ENCODE measurements around the gene ATG2B.

The ATG2B gene

GRCh38 chr14:96380735-96381134 is 17.6 kb upstream of the ATG2B start:
- Histone ChIP-seq H3K9ac (ENCODE audit: low read length in 5 of 5) (no peak overlapping the region), H3K4me3 (ENCODE audit: low read depth in 1 of 5, low read length in 5 of 5) (no peak overlapping the region), H3K4me1 (ENCODE audit: control insufficient read depth in 5 of 5, insufficient read depth in 5 of 5, low read length in 5 of 5) (no peaks in the 10 kb centered on the region), H3K27me3 (ENCODE audit: control insufficient read depth in 5 of 5, insufficient read depth in 4 of 5, low read length in 5 of 5) (no peaks in the 10 kb centered on the region), H3K36me3 (ENCODE audit: control insufficient read depth in 5 of 5, insufficient read depth in 5 of 5, low read length in 5 of 5) (peaks cover 10 to 21% (median 13%) of the 10 kb centered on the region in 5 donors), H3K27ac (ENCODE audit: low read depth, low read length) (no peak overlapping the region), H3K9me3 (ENCODE audit: control insufficient read depth in 5 of 5, low read length in 5 of 5) (no peaks in the 10 kb centered on the region)

GRCh38 chr14:96376093-96376492 is 13.0 kb upstream of the ATG2B start:
- H3K4me1 ChIP-seq (ENCODE audit: control insufficient read depth in 5 of 5, insufficient read depth in 5 of 5, low read length in 5 of 5), result no peaks in the 10 kb centered on the region
- no peak overlapping the region for H3K27ac ChIP-seq (ENCODE audit: low read depth, low read length)
- H3K36me3 ChIP-seq (ENCODE audit: control insufficient read depth in 5 of 5, insufficient read depth in 5 of 5, low read length in 5 of 5), result peaks cover 0 to 2% (median 0%) of the 10 kb centered on the region in 5 donors
- no peaks in the 10 kb centered on the region for H3K9me3 ChIP-seq (ENCODE audit: control insufficient read depth in 5 of 5, low read length in 5 of 5)
- H3K9ac ChIP-seq (ENCODE audit: low read length in 5 of 5), result no peak overlapping the region
- no peaks in the 10 kb centered on the region for H3K27me3 ChIP-seq (ENCODE audit: control insufficient read depth in 5 of 5, insufficient read depth in 4 of 5, low read length in 5 of 5)
- no peak overlapping the region for H3K4me3 ChIP-seq (ENCODE audit: low read depth in 1 of 5, low read length in 5 of 5)

GRCh38 chr14:96373538-96373937 is 10.4 kb upstream of the ATG2B start:
- Histone ChIP-seq H3K27ac (ENCODE audit: low read depth, low read length) (no peak overlapping the region), H3K9ac (ENCODE audit: low read length in 5 of 5) (no peak overlapping the region), H3K9me3 (ENCODE audit: control insufficient read depth in 5 of 5, low read length in 5 of 5) (no peaks in the 10 kb centered on the region), H3K4me1 (ENCODE audit: control insufficient read depth in 5 of 5, insufficient read depth in 5 of 5, low read length in 5 of 5) (no peaks in the 10 kb centered on the region), H3K4me3 (ENCODE audit: low read depth in 1 of 5, low read length in 5 of 5) (no peak overlapping the region), H3K36me3 (ENCODE audit: control insufficient read depth in 5 of 5, insufficient read depth in 5 of 5, low read length in 5 of 5) (peaks cover 0 to 2% (median 0%) of the 10 kb centered on the region in 5 donors), H3K27me3 (ENCODE audit: control insufficient read depth in 5 of 5, insufficient read depth in 4 of 5, low read length in 5 of 5) (no peaks in the 10 kb centered on the region)

- Histone ChIP-seq H3K4me3 (ENCODE audit: low read depth in 1 of 5, low read length in 5 of 5) (no peak overlapping the region), H3K4me1 (ENCODE audit: control insufficient read depth in 5 of 5, insufficient read depth in 5 of 5, low read length in 5 of 5) (no peaks in the 10 kb centered on the region), H3K36me3 (ENCODE audit: control insufficient read depth in 5 of 5, insufficient read depth in 5 of 5, low read length in 5 of 5) (peaks cover 0 to 2% (median 0%) of the 10 kb centered on the region in 5 donors), H3K9ac (ENCODE audit: low read length in 5 of 5) (no peak overlapping the region), H3K9me3 (ENCODE audit: control insufficient read depth in 5 of 5, low read length in 5 of 5) (no peaks in the 10 kb centered on the region), H3K27me3 (ENCODE audit: control insufficient read depth in 5 of 5, insufficient read depth in 4 of 5, low read length in 5 of 5) (no peaks in the 10 kb centered on the region), H3K27ac (ENCODE audit: low read depth, low read length) (no peak overlapping the region)
Observed at GRCh38 chr14:96370528-96370927, 7.4 kb upstream of the ATG2B start.

GRCh38 chr14:96368534-96368933 is 5.4 kb upstream of the ATG2B start:
- Histone ChIP-seq H3K9me3 (ENCODE audit: control insufficient read depth in 5 of 5, low read length in 5 of 5) (no peaks in the 10 kb centered on the region), H3K4me1 (ENCODE audit: control insufficient read depth in 5 of 5, insufficient read depth in 5 of 5, low read length in 5 of 5) (peaks cover 0 to 16% (median 13%) of the 10 kb centered on the region in 5 donors), H3K9ac (ENCODE audit: low read length in 5 of 5) (no peak overlapping the region), H3K27ac (ENCODE audit: low read depth, low read length) (no peak overlapping the region), H3K4me3 (ENCODE audit: low read depth in 1 of 5, low read length in 5 of 5) (no peak overlapping the region), H3K27me3 (ENCODE audit: control insufficient read depth in 5 of 5, insufficient read depth in 4 of 5, low read length in 5 of 5) (no peaks in the 10 kb centered on the region), H3K36me3 (ENCODE audit: control insufficient read depth in 5 of 5, insufficient read depth in 5 of 5, low read length in 5 of 5) (no peaks in the 10 kb centered on the region)

- Histone ChIP-seq H3K4me3 (ENCODE audit: low read depth in 1 of 5, low read length in 5 of 5) (peak overlapping the region in 1 of 5 donors; percentile 97), H3K27ac (ENCODE audit: low read depth, low read length) (no peak overlapping the region), H3K27me3 (ENCODE audit: control insufficient read depth in 5 of 5, insufficient read depth in 4 of 5, low read length in 5 of 5) (no peaks in the 10 kb centered on the region), H3K36me3 (ENCODE audit: control insufficient read depth in 5 of 5, insufficient read depth in 5 of 5, low read length in 5 of 5) (no peaks in the 10 kb centered on the region), H3K9me3 (ENCODE audit: control insufficient read depth in 5 of 5, low read length in 5 of 5) (no peaks in the 10 kb centered on the region), H3K9ac (ENCODE audit: low read length in 5 of 5) (no peak overlapping the region), H3K4me1 (ENCODE audit: control insufficient read depth in 5 of 5, insufficient read depth in 5 of 5, low read length in 5 of 5) (peaks cover 5 to 39% (median 29%) of the 10 kb centered on the region in 5 donors)
Observed at GRCh38 chr14:96364962-96365361, 1.8 kb upstream of the ATG2B start.

GRCh38 chr14:96363751-96364336 is 703 bp upstream of the ATG2B start:
- H3K4me1 ChIP-seq (ENCODE audit: control insufficient read depth in 5 of 5, insufficient read depth in 5 of 5, low read length in 5 of 5), result peaks cover 5 to 39% (median 29%) of the 10 kb centered on the region in 5 donors
- peak overlapping the region; percentile 49 to 88 (median 84) for H3K9ac ChIP-seq (ENCODE audit: low read length in 5 of 5)
- H3K4me3 ChIP-seq (ENCODE audit: low read depth in 1 of 5, low read length in 5 of 5), result peak overlapping the region; percentile 86 to 97 (median 95)
- no peaks in the 10 kb centered on the region for H3K36me3 ChIP-seq (ENCODE audit: control insufficient read depth in 5 of 5, insufficient read depth in 5 of 5, low read length in 5 of 5)
- no peaks in the 10 kb centered on the region for H3K9me3 ChIP-seq (ENCODE audit: control insufficient read depth in 5 of 5, low read length in 5 of 5)
- no peaks in the 10 kb centered on the region for H3K27me3 ChIP-seq (ENCODE audit: control insufficient read depth in 5 of 5, insufficient read depth in 4 of 5, low read length in 5 of 5)
- peak overlapping the region; percentile 82 for H3K27ac ChIP-seq (ENCODE audit: low read depth, low read length)

GRCh38 chr14:96362071-96362964 is 823 bp downstream of the ATG2B start:
- no peaks in the 10 kb centered on the region for H3K9me3 ChIP-seq (ENCODE audit: control insufficient read depth in 5 of 5, low read length in 5 of 5)
- H3K27ac ChIP-seq (ENCODE audit: low read depth, low read length), result peak overlapping the region; percentile 82
- no peaks in the 10 kb centered on the region for H3K27me3 ChIP-seq (ENCODE audit: control insufficient read depth in 5 of 5, insufficient read depth in 4 of 5, low read length in 5 of 5)
- peak overlapping the region; percentile 91 to 97 (median 96) for H3K4me3 ChIP-seq (ENCODE audit: low read depth in 1 of 5, low read length in 5 of 5)
- H3K4me1 ChIP-seq (ENCODE audit: control insufficient read depth in 5 of 5, insufficient read depth in 5 of 5, low read length in 5 of 5), result peaks cover 5 to 39% (median 29%) of the 10 kb centered on the region in 5 donors
- no peaks in the 10 kb centered on the region for H3K36me3 ChIP-seq (ENCODE audit: control insufficient read depth in 5 of 5, insufficient read depth in 5 of 5, low read length in 5 of 5)
- peak overlapping the region; percentile 89 to 99 (median 96) for H3K9ac ChIP-seq (ENCODE audit: low read length in 5 of 5)

- Histone ChIP-seq H3K27me3 (ENCODE audit: control insufficient read depth in 5 of 5, insufficient read depth in 4 of 5, low read length in 5 of 5) (no peaks in the 10 kb centered on the region), H3K4me3 (ENCODE audit: low read depth in 1 of 5, low read length in 5 of 5) (no peak overlapping the region), H3K36me3 (ENCODE audit: control insufficient read depth in 5 of 5, insufficient read depth in 5 of 5, low read length in 5 of 5) (no peaks in the 10 kb centered on the region), H3K9ac (ENCODE audit: low read length in 5 of 5) (no peak overlapping the region), H3K4me1 (ENCODE audit: control insufficient read depth in 5 of 5, insufficient read depth in 5 of 5, low read length in 5 of 5) (peaks cover 5 to 37% (median 29%) of the 10 kb centered on the region in 5 donors), H3K9me3 (ENCODE audit: control insufficient read depth in 5 of 5, low read length in 5 of 5) (no peaks in the 10 kb centered on the region), H3K27ac (ENCODE audit: low read depth, low read length) (no peak overlapping the region)
Observed at GRCh38 chr14:96359959-96360358, 3.2 kb downstream of the ATG2B start.

- H3K4me1 ChIP-seq (ENCODE audit: control insufficient read depth in 5 of 5, insufficient read depth in 5 of 5, low read length in 5 of 5), result peaks cover 3 to 16% (median 12%) of the 10 kb centered on the region in 5 donors
- no peak overlapping the region for H3K9ac ChIP-seq (ENCODE audit: low read length in 5 of 5)
- H3K27me3 ChIP-seq (ENCODE audit: control insufficient read depth in 5 of 5, insufficient read depth in 4 of 5, low read length in 5 of 5), result no peaks in the 10 kb centered on the region
- no peak overlapping the region for H3K27ac ChIP-seq (ENCODE audit: low read depth, low read length)
- H3K4me3 ChIP-seq (ENCODE audit: low read depth in 1 of 5, low read length in 5 of 5), result no peak overlapping the region
- H3K36me3 ChIP-seq (ENCODE audit: control insufficient read depth in 5 of 5, insufficient read depth in 5 of 5, low read length in 5 of 5), result peaks cover 0 to 4% (median 0%) of the 10 kb centered on the region in 5 donors
- no peaks in the 10 kb centered on the region for H3K9me3 ChIP-seq (ENCODE audit: control insufficient read depth in 5 of 5, low read length in 5 of 5)
Observed at GRCh38 chr14:96357216-96357615, 5.9 kb downstream of the ATG2B start.
